HG02798 (cell line): ENCODE measurements around the gene TRPT1.

Source experiments
- ATAC-seq: cut with Tn5 transposase; IDR thresholded peaks from one replicate; pipeline ENCODE4 v1.9.1; 2021; ENCODE audit warnings: mild to moderate bottlenecking; ENCODE audit not compliant: unreplicated experiment, poor library complexity

Gene TRPT1

DNA sequence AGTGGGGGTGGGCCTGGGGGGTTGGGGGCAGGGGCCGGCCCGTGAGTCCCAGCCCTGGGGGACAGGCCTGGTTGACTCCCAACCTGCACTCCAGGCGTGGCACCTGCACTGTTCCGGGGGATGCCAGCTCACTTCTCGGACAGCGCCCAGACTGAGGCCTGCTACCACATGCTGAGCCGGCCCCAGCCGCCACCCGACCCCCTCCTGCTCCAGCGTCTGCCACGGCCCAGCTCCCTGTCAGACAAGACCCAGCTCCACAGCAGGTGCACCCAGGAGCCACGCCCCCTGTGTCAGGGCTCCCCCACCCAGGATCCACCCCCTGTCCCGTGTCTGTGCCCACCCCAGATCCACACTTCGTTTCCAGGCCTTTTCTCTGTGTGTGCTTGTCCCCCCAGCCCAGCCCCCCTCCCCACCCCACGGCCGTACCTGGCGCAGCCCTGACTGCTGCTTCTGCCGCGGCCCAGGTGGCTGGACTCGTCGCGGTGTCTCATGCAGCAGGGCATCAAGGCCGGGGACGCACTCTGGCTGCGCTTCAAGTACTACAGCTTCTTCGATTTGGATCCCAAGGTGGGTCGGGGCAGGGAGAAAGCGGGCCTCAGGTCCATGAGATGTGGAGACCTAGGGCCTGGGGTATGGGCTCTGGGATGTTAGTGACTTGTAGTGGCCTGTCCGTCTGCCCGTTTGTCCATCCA, 14.7 kb downstream of the TRPT1 start:
- ATAC-seq, result no peak

- no peak for ATAC-seq
Observed at GRCh38 chr11:64210301-64211020, 15.5 kb downstream of the TRPT1 start.

- ATAC-seq, result no peak
Observed at GRCh38 chr11:64209563-64209843, 16.5 kb downstream of the TRPT1 start.

GRCh38 chr11:64208796-64209562, 17.0 kb downstream of the TRPT1 start:
- no peak for ATAC-seq

GRCh38 chr11:64208086-64208795, 17.7 kb downstream of the TRPT1 start:
- ATAC-seq, result no peak

- peak; percentile 53 for ATAC-seq
Observed at GRCh38 chr11:64207256-64208085, 18.5 kb downstream of the TRPT1 start.

- peak; percentile 5 for ATAC-seq
Observed at GRCh38 chr11:64206457-64207255, 19.3 kb downstream of the TRPT1 start, which contains the start of gene FERMT3. FERMT3 (plus strand) TSS chr11:64206721; CDS start chr11:64207365, 644 bp downstream.

DNA sequence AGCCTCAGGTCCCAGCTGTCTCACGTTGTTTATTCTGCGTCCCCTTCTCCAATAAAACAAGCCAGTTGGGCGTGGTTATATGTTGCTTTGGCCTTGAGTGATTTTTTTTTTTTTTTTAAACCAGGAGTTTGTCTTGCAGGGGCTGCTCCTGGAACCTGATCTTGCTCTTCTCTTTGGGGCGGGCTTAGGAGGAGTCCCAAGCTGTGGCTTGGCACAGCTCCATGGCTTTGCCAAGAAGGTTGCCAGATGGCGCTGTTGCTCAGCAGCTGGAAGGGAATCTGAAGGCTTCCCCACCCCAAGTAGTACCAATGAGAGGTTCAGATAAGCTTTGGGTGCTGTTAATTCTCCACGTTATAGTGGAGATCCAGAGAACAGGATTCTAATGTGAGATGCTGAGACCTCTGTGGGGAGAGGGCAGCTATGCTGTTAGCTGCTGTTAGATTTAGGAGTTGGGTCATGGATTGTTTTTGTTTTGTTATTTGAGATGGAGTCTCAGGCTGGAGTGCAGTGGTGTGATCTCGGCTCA, 21.5 kb downstream of the TRPT1 start:
- ATAC-seq, result no peak

DNA sequence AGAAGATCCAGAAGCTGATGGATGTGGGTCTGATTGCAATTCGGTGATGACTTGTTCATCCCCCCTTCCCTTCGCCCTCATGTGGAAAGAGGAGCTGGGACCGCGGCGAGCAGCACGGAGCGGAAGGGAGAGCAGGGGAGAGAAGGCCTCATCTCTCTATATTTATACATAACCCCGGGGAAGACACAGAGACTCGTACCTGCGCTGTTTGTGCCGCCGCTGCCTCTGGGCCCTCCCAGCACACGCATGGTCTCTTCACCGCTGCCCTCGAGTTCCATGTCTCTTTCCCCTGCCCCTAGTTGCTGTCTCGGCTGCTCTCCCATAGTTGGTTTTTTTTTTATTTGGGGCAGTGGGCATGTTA, 21.9 kb downstream of the TRPT1 start:
- no peak for ATAC-seq

DNA sequence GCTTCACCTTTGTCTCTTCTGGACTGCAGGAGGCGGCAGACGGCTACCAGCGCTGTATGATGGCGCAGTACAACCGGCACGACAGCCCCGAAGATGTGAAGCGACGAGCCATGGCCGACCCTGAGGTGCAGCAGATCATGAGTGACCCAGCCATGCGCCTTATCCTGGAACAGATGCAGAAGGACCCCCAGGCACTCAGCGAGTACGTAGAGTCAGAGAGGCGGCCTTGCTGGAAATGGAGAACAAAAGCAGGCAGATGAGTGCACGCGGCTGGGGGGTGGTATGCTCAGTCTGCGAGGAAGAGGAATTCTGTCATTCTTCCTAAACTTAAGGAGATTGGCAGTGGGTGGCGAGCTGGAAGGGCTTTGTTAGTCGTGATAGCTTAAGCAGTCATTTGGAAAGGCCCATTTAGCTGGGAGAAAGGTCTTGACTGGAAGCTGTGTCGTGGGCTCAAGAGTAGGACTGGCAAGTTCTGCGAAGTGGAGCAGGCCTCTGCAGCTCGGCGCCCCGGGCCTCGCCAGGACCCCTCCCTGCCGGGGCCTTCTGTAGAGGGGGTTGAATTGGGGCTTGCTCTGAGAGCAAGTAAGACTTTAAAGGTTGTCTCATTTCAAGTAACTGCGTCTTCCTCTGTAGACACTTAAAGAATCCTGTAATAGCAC, 22.4 kb downstream of the TRPT1 start:
- ATAC-seq, result no peak

GRCh38 chr11:64202992-64203391, 23.0 kb downstream of the TRPT1 start:
- no peak for ATAC-seq

- no peak for ATAC-seq
Observed at GRCh38 chr11:64201543-64201942, 24.4 kb downstream of the TRPT1 start.

DNA sequence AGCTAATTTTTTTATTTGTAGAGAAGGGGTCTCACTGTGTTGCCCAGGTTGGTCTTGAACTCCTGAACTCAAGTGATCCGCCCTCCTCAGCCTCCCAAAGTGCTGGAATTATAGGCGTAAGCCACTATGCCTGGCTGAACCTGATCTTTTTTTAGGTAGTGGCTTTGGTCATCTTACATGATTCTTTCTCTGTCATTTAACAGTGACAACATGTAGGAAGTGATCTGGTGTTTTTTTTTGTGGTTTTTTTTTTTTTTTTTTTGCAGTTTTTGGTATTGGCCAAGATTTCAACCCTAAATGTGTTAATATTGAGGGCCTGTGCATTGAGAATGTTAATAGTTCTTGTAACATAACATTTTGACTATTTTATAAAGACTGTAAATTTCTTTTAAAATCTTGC, 27.5 kb downstream of the TRPT1 start:
- no peak for ATAC-seq

DNA sequence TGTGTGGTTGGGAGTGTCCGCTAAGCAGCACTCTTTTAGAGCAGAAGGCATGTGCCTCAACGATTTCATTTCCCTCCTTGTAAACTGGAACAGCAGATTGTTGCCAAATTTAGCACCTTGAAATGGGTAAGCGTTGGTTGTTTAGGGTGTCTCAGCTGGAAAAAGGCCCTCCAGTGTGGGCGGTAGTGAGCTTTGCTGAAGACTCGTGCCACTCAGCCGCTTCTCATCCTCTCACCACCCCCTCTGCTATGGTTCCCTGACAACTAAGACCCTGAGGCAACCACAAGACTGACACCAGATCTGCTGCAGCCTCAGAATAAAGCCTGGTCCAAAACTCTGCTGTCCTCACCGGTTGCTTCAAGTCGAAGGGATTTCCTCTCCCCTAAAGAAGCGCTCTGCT, 29.4 kb downstream of the TRPT1 start:
- ATAC-seq, result no peak

DNA sequence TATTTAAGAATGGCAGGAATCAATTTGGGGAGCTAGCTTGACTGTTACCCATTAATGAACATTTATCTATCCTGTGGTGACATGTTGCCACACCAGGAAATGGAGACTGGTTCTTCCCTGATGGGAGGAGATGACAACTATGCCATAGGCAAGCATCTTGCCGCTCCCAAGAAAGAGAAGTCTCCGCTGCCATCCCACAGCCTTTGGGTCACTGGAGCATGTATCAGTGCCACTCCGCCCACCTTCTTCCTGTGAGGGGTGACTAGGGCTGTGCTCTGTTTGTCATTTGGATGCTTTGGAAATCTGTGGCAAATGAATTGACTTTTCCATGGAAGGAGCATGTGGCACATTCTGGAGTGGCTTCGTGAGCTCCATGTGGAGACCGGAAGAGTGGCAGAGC, 33.6 kb downstream of the TRPT1 start:
- no peak for ATAC-seq

DNA sequence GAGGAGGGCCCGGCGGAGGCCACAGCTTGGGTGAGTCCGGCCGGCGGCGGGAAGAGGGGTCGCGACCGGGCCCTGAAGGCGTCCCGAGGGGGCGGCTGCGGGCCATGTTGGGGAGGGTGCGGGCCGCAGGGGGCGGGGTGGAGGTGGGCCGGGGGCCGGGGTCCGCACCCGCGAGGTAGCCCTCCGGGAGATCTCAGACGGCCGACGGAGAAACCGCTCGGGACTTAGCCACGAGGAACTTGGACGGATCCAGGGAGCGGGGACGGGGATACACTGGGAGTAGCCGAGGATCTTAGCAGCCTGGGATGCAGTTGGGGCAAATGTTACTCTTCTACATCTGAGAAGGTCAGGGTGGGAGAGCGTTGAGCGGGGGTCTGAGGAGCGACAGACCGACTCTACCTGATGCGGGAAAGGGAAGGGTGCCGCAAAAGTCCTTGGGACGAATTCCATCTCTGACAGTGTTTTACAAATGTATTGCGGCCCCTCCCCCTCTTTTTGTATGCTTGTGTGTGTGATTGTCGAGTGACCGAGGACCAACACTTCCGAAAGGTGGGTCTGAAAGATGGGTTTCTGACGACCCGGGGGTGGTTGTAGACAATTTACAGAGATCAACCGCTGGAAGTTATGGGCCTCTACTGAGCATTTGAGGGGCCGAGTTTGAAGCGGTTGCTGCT, 39.4 kb downstream of the TRPT1 start:
- no peak for ATAC-seq

DNA sequence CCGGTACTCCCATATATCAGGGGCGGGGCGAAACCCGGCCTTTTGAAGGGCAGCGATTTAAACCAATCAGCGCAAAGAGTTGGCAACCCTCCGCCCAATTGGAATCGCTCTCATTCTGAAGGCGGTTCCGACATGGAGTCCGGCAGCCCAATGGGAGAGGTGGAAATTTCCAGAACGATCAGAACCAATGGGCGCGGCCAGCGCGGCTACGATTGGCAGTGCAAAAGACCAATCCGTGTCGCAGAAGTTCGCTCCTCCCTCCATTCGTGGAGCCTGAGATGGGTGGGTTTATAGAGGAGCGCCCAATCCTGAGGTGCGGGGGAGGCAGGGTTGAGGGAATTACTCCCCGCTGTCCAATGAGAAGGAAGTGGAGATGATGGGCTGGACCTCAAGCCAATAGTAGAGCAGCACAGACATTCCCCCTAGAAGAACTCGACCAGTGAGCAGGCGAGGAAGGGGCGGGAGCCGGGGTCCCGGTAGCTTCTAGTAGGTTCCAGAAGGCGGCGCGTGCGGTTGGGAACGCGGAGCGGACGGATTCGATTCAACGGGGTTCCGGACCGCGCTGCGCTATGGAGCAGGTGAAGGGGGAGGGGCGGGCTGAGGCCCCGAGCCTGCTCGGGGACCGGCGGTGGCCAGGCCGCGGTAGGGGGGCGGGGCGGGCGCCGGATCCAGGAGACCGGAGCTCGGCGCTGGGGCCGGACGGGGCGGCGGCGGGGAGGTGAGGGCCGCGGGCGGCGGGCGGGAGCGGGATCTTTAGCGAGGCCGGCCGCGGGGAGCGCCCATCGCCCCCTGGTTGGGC, 40.1 kb downstream of the TRPT1 start, which contains the start of gene STIP1:
Gene STIP1 (plus strand): TSS at position 479 of the 799 bp plus-strand sequence. CDS start 91 bp downstream, at position 570.
- ATAC-seq, result peak; percentile 89
